Kidney tubule cell (primary cell): ENCODE measurements around the gene GNPNAT1.
"Not testable (repeated sequence)": the region's sequence is repeated elsewhere in the genome, so short reads cannot be mapped to it uniquely, and the experiment has no call there.

Experiments used
- DNase-seq: peaks from one replicate; pipeline ENCODE4 v3.0.0-alpha.2; 2018; ENCODE audit warnings: low spot score

GNPNAT1 gene

GRCh38 chr14:52729585-52729924 is 61.9 kb downstream of the GNPNAT1 start:
- no peak for DNase-seq

GRCh38 chr14:52729035-52729434 is 62.4 kb downstream of the GNPNAT1 start:
- not testable (repeated sequence) for DNase-seq

- not testable (repeated sequence) for DNase-seq
Observed at GRCh38 chr14:52727509-52727908, 63.9 kb downstream of the GNPNAT1 start.
